Activated naive CD8-positive, alpha-beta T cell treated with anti-CD3 and anti-CD28 coated beads, Interleukin-2, amount 50 U/mL, for 16 hours (primary cell): ENCODE data around the gene AIF1.

Experiments used
- DNase-seq: peaks from one replicate; pipeline ENCODE4 v3.0.0-alpha.2; 2020; ENCODE audit warnings: low read depth, low spot score

AIF1 gene

DNA sequence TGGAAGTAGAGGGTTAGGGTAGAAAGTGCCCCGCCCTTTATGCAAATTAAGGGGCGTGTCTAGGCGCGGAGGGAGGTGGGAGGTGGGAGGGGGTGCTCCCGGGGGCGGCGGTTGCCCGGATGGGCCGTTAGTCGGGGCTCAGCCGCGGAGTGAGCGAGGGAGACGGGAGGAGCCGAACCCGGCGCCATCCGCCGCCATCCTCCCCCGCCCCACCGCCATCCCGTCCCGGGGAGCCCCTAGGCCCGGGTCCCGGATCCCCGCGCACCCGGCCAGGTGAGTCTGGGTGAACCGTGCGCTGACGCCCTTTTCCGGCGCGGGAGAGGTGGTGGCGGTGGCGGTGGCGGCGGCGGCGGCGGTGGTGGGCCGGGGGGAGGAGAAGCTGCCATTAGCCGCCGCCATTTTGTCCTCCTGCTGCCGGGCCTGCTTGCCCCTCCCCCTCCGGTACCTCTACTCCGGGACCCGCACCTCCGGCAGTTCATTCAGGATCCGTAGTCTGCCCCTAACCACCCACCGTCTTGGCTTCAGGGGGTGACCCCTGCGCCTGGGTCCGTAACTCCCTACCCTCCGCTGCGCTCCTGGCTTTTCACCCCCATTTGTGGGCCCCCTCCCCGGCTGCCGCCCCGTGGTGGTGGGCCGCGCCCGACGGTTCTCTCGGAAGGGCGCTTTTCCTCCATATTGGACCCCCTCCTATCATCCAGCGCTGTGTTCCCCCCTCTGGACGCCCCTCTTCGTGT, 5.7 kb downstream of the AIF1 start, which contains the start of gene PRRC2A:
Gene PRRC2A (plus strand): TSS at position 130 of the 734 bp plus-strand sequence. CDS start 2,075 bp downstream, outside the sequence.
- DNase-seq = peak; percentile 57

DNA sequence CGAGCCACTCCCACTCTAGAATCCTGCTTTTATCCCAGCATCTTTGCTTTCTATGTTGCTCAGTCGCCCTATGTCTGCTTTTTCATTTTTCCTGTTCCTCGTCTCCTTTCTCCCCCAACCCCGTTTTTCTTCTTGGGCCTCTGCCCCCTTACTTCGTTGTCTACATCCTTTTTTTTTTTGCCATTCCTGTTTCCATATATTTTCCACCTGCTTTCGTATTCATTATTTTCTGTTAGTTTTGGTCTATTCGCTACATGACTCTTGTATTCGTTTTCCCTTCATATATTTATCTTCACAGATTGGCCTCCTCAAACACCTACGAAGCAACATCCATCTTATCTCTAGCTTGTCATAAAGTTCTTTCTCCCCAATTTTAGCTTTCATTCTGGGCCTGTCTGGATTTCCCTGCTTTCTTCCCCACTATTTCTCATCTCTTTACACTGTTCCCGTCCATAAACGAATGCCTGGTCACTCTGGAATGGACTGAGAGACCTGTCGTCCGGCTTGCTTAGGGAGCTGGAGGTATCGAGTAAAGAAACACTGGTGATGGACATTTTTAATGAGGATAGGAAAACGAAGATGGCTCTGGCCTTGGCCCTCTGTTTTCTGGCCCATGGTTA, 6.4 kb downstream of the AIF1 start:
- no peak for DNase-seq

- no peak for DNase-seq
These were observed 7.0 kb downstream of the AIF1 start for GRCh38 chr6:31621991-31622390.

DNA sequence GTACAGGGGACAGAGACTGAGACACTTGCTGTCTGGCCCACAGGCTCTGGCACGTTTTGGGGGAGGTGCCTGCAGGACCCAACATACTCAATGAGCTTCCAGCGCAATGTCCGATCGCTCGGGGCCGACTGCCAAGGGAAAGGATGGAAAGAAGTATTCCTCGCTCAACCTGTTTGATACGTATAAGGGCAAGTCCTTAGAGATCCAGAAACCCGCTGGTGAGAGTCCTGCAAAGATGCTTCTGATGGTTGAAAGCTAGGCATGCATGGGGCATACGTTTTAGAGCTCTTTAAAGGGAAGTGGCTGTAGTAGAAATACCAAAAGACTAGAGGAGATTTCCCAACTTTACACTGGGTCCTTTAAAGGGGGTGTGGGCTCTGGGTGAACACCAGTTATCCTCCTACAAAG, 7.7 kb downstream of the AIF1 start:
- DNase-seq = no peak

DNA sequence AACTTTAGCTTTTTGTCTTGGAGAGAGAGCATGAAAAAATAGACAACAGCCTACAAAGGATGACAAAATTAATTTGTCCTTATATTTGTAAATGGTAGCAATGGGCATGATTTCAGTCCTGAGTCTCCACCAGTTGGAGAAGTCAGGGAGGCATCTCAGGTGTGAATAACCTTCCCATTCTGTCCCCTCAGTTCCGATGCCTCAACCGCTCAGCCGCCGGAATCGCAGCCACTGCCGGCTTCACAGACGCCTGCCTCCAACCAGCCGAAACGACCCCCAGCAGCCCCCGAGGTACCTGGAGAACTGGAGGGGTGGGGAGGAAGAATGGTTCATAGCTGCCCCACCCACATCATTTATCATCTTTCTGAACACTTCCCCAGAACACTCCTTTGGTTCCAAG, 9.0 kb downstream of the AIF1 start:
- DNase-seq = no peak

- no peak for DNase-seq
These were observed 11.9 kb downstream of the AIF1 start for GRCh38 chr6:31626952-31627351.

- DNase-seq = no peak
These were observed 12.8 kb downstream of the AIF1 start for GRCh38 chr6:31627690-31628287.

DNA sequence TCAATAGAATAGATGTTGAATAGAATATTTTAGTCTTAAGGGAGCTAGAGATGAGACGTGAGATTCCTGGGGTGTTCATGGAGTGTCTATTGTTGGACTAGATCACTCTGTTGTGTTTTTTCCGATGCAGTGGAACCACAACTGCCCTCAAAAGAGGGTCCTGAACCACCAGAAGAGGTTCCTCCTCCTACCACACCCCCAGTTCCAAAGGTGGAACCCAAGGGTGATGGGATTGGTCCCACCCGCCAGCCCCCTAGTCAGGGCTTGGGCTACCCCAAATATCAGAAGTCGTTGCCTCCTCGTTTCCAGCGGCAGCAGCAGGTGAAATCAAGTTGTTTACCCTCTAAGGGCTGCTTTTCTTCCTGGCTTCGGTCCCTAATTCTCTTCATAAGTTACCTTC, 14.0 kb downstream of the AIF1 start:
- DNase-seq = no peak

GRCh38 chr6:31630177-31630934, 15.3 kb downstream of the AIF1 start:
- no peak for DNase-seq

DNA sequence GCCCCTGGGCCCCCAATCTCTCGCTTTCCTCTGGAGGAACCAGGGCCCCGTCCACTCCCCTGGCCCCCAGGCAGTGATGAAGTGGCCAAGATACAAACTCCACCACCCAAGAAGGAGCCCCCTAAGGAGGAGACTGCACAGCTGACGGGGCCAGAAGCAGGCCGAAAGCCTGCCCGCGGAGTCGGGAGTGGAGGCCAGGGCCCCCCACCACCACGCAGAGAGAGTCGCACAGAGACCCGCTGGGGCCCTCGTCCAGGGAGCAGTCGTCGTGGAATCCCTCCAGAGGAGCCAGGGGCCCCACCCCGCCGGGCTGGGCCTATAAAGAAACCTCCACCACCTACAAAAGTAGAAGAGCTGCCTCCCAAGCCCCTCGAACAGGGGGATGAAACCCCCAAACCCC, 16.2 kb downstream of the AIF1 start:
- DNase-seq = no peak

- no peak for DNase-seq
These were observed 16.7 kb downstream of the AIF1 start for GRCh38 chr6:31631681-31632278.

DNA sequence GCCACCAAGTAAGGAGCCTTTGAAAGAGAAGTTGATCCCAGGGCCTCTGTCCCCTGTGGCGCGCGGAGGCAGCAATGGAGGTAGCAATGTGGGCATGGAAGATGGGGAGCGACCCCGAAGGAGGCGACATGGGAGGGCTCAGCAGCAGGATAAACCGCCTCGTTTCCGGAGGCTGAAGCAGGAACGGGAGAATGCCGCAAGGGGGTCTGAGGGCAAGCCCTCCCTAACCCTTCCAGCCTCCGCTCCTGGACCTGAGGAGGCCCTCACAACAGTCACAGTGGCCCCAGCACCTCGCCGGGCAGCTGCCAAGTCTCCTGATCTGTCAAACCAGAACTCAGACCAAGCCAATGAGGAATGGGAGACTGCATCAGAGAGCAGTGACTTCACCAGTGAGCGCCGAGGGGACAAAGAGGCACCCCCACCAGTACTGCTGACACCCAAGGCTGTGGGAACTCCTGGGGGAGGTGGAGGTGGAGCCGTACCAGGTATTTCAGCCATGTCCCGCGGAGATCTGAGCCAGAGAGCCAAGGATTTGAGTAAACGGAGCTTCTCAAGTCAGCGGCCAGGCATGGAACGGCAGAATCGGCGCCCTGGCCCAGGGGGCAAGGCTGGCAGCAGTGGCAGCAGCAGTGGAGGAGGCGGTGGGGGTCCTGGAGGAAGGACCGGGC, 17.4 kb downstream of the AIF1 start:
- no peak for DNase-seq

DNA sequence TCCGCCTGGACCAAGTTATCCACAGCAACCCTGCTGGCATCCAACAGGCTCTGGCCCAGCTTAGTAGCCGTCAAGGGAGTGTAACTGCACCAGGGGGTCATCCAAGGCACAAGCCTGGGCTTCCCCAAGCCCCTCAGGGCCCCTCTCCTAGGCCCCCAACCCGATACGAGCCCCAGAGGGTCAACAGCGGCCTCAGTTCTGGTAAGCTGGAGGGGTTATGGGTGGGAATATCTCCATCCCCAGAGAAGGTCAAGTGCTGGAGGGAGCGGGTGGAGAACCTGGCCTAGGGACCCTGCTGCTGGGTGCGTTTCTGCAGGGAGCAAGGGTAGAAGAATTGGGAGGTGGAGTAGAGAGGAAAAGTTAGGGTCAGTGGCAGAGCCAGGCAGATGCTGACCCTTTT, 18.4 kb downstream of the AIF1 start:
- DNase-seq = no peak

- no peak for DNase-seq
These were observed 19.1 kb downstream of the AIF1 start for GRCh38 chr6:31634131-31634530.

DNA sequence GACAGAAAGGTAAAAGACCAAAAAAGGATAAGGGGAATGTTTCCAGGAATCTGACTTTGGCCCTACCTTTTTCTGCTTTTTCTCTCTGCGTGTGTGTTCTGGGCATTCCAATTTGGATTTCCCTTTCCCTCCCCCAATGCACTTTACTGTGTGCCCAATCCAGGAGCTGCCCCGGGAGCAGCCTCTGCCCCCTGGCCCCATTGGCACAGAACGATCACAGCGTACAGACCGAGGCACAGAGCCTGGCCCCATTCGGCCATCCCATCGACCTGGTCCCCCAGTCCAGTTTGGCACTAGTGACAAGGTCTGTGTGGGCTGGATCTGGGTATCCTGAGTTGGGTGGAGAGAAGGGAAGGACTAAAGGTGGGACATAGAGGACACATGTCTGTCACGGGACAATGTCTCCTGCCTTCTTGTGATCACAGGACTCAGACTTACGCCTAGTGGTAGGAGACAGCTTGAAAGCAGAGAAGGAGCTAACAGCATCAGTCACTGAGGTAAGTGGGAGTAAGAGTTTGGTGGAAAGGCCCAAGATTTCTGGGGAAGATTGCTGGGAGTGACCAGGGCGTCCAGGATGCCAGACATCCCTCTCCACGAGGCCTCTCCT, 20.0 kb downstream of the AIF1 start:
- no peak for DNase-seq

- no peak for DNase-seq
These were observed 21.9 kb downstream of the AIF1 start for GRCh38 chr6:31636698-31637596.

GRCh38 chr6:31639043-31639442, 24.0 kb downstream of the AIF1 start:
- DNase-seq = no peak

DNA sequence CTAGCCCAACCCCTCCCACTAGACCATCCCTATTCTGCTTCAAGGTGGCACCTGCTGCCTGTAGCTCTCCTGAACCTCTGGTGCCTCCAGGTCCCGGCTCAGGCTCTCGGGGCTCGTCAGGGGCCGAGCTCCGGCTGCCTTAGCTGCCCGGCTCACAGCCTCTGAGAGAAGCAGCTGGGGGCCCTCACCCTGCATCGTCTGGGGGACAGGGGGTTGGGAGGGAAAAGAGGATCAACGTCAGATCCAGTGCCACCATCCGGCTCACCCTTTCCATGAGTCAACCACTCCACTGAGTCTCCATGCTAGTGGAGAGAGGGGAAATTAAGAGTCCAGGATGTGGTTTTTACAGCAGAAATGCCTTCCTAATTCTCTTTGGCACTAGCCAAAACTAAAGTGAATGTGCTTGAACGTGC, 24.4 kb downstream of the AIF1 start:
- DNase-seq = no peak

DNA sequence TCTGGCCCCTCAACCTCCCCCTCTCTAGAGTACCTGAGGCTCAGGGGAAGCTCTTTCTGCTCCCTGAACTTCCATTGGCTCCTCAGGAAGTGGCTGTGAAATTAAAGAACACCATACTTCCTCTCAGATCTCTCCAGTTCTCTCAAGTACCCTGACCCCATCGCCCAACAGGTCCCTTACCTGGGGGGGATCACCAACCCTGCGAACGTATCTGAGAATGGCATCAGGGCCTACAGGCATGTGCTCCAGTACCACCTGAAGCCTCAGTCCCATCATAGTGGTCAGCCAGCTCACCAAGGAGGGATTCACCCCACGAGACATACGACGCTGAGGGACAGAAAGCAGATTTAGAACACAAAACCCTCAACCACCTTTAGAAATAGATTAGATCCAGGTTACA, 25.6 kb downstream of the AIF1 start:
- no peak for DNase-seq

- DNase-seq = no peak
These were observed 26.3 kb downstream of the AIF1 start for GRCh38 chr6:31641370-31641769.
